Kidney tubule cell (primary cell): ENCODE results near the gene SCARF1.

Source experiments
- DNase-seq: peaks from one replicate; pipeline ENCODE4 v3.0.0-alpha.2; 2018; ENCODE audit warnings: low spot score

SCARF1 gene

DNA sequence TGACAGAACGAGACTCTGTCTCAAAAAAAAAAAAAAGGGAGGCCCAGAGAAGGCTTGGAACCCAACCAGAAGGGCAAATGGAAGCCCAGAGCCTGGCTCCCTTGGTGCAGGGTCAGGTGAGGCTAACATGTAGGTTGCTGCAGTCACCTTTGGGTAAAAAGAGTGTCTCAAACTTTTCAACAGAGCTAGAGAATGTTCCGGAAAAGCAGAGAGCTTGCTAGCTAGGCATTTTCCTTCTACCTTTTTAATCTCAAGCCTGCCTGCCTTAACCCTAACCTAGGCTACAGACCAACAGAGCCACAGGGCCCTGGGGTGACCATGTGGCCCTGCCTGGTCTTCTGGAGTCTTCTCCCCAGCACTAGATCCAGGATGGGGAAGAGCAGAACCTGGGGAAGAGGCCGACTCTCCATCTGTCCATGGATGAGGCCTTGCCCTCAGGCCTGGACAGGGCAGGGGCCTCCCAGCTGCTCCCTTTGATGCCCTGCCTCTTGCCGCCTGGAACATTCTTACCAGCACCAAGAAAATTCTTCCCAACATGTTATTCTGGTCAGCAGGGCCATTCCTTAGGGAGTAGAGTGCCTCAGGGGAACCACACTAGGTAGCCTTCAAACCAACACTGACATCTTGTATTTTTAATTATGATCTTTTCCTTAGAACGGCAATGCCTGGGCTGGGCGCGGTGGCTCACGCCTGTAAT lies 47.0 kb downstream of the SCARF1 start:
- no peak for DNase-seq

DNA sequence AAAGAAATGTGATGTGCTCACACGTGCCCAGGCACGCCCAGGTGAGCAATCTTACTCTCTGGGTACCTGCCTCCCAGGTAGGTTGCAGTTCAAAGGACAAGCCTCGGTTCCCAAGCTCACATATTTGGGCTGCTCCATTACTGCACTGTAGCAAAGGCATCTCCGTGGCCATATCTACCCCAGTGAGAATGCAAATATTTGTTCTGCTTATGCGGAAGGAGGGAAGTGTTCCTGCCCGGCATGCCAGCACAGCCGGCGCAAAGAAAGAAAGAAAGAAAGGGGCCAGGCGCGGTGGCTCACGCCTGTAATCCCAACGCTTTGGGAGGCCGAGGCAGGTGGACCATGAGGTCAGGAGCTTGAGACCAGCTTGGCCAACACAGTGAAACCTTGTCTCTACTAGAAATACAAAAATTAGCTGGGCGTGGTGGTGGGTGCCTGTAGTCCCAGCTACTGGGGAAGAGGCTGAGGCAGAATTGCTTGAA lies 47.6 kb downstream of the SCARF1 start:
- no peak for DNase-seq

DNA sequence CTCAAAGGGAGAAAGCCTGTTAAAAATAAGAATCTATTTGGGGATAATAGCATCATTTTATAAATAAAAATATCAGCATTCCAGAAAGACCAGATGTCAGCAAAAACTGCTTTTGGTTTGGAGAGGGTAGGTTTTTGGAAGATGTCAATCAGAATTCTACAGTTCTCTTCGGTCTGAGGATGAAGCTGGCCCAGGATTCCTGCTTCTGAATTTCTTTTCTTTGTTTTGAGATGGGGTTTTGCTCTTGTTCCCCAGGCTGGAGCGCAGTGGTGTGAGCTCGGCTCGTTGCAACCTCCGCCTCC lies 52.0 kb downstream of the SCARF1 start:
- DNase-seq, result no peak

DNA sequence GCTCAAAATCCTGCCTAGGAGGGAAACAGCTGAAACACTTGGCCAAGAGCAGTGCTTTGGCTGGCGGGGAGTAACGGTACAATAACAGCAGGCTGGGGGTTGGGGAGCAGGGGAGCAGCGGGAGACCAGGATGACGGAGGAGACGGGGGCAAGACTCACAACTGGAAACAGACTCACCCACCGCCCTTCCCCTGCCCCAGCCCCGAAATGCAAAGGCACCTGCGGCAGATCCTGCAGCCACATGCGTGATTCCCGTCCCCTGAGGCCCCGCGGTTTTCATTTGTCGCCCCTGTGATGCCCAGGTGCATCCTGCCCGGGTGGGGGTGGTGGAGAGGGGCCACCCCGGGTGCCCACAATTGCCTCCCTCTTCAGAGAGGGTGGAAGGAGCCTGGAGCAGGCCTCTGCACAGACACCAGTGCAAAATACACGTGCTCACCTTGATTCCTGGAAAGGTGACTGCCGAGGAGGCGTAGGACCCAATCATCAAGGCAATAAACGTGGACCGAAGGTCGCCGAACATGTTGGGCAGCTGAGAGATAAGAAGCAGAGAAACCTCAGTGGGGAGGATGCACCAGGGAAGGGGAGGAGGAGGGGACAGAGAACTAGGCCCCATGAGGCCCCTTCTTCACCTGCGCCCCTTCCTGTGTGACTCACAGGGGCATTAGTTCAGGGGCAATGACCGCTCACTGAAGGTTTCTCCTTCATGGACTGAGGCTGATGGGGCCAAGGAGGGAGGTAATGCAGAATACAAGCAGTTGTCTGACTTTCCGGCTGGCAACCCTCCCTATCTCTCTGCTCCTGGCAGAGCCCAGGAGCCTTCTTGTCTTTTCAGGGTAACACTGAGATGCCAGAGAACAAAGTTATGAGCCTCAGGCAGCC lies 52.5 kb downstream of the SCARF1 start:
- no peak for DNase-seq

- DNase-seq, result no peak
Observed at GRCh38 chr17:1591474-1592090, 54.0 kb downstream of the SCARF1 start.

DNA sequence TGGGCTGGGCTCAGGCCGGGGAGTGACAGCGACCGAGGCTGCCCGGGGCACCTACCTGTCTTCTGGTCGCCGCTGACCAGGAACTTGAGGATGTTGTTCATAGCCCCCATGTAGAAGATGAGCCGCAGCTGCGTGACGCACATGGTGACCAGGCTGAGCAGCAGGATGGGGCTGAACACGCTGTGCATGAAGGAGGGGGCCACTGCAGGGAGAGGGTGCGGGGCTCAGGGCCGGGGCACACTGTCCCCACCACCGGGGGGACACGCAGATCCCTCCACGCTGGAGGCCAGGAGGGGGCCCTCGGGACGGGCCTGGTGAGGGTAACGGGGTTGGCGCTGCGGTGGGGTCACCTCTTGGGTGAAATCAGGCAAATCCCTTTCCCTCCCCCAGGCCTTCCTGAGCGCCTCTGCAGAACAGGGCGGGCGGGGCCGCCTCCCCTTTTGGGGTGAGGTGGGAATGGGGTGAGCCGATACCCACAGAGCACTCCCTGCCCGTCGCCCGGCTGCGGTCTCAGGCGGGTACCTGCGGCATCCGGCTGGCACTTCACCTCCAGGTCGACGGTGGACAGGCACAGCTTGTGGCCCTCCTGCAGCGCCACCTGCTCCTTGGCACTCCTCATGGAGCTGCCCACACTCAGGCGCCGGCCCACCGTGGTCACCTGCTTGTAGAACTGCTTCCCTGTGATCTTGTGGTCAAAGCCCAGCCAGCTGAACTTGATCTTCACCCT lies 54.6 kb downstream of the SCARF1 start:
- no peak for DNase-seq

GRCh38 chr17:1590029-1590746 lies 55.3 kb downstream of the SCARF1 start:
- DNase-seq, result peak; percentile 86

- DNase-seq, result no peak
Observed at GRCh38 chr17:1588821-1589585, 56.5 kb downstream of the SCARF1 start.

DNA sequence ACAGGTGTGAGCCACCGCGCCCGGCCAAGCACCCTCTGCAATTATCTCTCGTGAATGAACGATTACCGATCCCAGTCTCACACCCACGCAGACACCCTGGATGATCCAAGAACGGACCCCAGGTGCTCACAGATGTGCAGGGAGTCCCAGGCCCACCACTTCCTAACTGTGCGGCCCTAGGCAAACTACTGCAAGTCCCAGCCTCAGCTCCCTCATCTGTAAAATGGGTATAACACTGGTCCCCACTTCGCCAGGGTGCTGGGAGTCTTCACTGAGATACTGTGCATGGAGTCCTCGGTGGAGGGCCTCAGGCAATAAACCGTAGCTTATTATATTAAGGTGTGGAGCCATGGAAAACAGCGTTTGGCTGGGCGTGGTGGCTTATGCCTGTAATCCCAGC lies 61.4 kb downstream of the SCARF1 start:
- DNase-seq, result no peak
